HepG2 (cell line): ENCODE data around the gene CFI. TPM values are rescaled to one million over a fixed set of nuclear protein-coding genes. Genes with fewer than 3 reads are reported as not detected.

ENCODE experiments used
- NONO ChIP-seq, 2 experiments: fragments of 450-650 bp in 1 of 2; sonication (generic) in 1 of 2; formaldehyde crosslinking in 1 of 2; IDR thresholded peaks in 1 of 2; conservative IDR thresholded peaks in 1 of 2; 2 replicates each; pipeline versions ENCODE4 v1.6.1 to v1.8.0; 2017 to 2022; ENCODE audit warnings: mild to moderate bottlenecking in 1 of 2, missing genetic modification reagents in 1 of 2, moderate library complexity in 1 of 2
- ZNF121 ChIP-seq: sonication (generic); formaldehyde crosslinking; IDR thresholded peaks from 2 replicates; pipeline ENCODE4 v1.5.0; 2020; ENCODE audit warnings: mild to moderate bottlenecking, missing genetic modification reagents
- ZNF160 ChIP-seq: sonication (generic); formaldehyde crosslinking; IDR thresholded peaks from 2 replicates; pipeline ENCODE4 v1.8.0; 2022; ENCODE audit warnings: mild to moderate bottlenecking, inconsistent platforms, missing genetic modification reagents
- polyA plus RNA-seq, 8 experiments: library from polyadenylated mRNA; depleted of rRNA in 3 of 8; stranded (reverse) in 7 of 8; unstranded in 1 of 8; fragments of >200 nt; fragmentation: Illumina TruSeq in 4 of 8; extraction: Trizol in 4 of 8; gene quantifications; 2 replicates each; pipeline versions ENCODE4 v1.2.1 to v1.2.3, GENCODE V29; 2011 to 2016; ENCODE audit warnings: low read depth in 4 of 8, missing spikeins in 1 of 8, mixed read lengths in 1 of 8; ENCODE audit not compliant: insufficient read depth in 1 of 8
- total RNA-seq, 5 experiments: library from RNA; depleted of rRNA; stranded (reverse); fragments of >200 nt; fragmentation: Illumina TruSeq; extraction: Trizol; gene quantifications; 2 replicates each; pipeline ENCODE4 v1.2.3, GENCODE V29; 2016; ENCODE audit warnings: low read depth in 1 of 5
- TF ChIP-seq, protein P1 (sequence below): sonication (generic); formaldehyde crosslinking; IDR thresholded peaks from 2 replicates; pipeline ENCODE4 v1.4.0; 2020; ENCODE audit warnings: mild to moderate bottlenecking, missing genetic modification reagents, borderline replicate concordance
- TF ChIP-seq, protein P2 (sequence below): sonication (generic); formaldehyde crosslinking; IDR thresholded peaks from 2 replicates; pipeline ENCODE4 v1.5.0; 2020; ENCODE audit warnings: missing genetic modification reagents
- TF ChIP-seq, protein P3 (sequence below): sonication (generic); formaldehyde crosslinking; IDR thresholded peaks from 2 replicates; pipeline ENCODE4 v1.5.0; 2020; ENCODE audit warnings: missing genetic modification reagents

Gene CFI
- total and polyA plus RNA-seq, 2 of the 13 experiments (the other 11 are each of a cell fraction or from before 2014, with no cell fraction given): 284 to 337 TPM

DNA sequence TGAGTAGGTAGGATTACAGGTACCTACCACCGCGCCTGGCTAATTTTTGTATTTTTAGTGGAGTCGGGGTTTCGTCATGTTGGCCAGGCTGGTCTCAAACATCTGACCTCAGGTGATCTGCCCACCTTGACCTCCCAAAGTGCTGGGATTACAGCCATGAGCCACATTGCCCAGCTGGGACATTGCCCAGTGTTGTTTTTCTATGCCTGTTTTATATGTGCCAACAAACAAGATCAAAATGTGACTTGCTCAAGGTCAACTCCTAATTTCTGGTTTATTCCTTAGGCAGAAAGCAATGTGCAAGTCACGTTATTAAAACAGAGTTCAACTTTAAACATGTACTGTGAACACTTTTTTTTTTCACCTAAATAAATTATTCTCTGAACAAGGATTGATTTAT is 48.8 kb upstream of the CFI start (continued):
- TF ChIP-seq, protein P1, sequence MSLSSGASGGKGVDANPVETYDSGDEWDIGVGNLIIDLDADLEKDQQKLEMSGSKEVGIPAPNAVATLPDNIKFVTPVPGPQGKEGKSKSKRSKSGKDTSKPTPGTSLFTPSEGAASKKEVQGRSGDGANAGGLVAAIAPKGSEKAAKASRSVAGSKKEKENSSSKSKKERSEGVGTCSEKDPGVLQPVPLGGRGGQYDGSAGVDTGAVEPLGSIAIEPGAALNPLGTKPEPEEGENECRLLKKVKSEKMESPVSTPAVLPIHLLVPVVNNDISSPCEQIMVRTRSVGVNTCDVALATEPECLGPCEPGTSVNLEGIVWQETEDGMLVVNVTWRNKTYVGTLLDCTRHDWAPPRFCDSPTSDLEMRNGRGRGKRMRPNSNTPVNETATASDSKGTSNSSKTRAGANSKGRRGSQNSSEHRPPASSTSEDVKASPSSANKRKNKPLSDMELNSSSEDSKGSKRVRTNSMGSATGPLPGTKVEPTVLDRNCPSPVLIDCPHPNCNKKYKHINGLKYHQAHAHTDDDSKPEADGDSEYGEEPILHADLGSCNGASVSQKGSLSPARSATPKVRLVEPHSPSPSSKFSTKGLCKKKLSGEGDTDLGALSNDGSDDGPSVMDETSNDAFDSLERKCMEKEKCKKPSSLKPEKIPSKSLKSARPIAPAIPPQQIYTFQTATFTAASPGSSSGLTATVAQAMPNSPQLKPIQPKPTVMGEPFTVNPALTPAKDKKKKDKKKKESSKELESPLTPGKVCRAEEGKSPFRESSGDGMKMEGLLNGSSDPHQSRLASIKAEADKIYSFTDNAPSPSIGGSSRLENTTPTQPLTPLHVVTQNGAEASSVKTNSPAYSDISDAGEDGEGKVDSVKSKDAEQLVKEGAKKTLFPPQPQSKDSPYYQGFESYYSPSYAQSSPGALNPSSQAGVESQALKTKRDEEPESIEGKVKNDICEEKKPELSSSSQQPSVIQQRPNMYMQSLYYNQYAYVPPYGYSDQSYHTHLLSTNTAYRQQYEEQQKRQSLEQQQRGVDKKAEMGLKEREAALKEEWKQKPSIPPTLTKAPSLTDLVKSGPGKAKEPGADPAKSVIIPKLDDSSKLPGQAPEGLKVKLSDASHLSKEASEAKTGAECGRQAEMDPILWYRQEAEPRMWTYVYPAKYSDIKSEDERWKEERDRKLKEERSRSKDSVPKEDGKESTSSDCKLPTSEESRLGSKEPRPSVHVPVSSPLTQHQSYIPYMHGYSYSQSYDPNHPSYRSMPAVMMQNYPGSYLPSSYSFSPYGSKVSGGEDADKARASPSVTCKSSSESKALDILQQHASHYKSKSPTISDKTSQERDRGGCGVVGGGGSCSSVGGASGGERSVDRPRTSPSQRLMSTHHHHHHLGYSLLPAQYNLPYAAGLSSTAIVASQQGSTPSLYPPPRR (CRISPR knock-in tag): no peak
- TF ChIP-seq, protein P2, sequence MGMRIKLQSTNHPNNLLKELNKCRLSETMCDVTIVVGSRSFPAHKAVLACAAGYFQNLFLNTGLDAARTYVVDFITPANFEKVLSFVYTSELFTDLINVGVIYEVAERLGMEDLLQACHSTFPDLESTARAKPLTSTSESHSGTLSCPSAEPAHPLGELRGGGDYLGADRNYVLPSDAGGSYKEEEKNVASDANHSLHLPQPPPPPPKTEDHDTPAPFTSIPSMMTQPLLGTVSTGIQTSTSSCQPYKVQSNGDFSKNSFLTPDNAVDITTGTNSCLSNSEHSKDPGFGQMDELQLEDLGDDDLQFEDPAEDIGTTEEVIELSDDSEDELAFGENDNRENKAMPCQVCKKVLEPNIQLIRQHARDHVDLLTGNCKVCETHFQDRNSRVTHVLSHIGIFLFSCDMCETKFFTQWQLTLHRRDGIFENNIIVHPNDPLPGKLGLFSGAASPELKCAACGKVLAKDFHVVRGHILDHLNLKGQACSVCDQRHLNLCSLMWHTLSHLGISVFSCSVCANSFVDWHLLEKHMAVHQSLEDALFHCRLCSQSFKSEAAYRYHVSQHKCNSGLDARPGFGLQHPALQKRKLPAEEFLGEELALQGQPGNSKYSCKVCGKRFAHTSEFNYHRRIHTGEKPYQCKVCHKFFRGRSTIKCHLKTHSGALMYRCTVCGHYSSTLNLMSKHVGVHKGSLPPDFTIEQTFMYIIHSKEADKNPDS (CRISPR knock-in tag): no peak
- TF ChIP-seq NONO (IDR thresholded peaks at IDR 0.05) (no peak), NONO (CRISPR knock-in tag; conservative IDR thresholded peaks at IDR 0.05) (no peak), ZNF160 (no peak), ZNF121 (CRISPR knock-in tag) (no peak)
- TF ChIP-seq, protein P3, sequence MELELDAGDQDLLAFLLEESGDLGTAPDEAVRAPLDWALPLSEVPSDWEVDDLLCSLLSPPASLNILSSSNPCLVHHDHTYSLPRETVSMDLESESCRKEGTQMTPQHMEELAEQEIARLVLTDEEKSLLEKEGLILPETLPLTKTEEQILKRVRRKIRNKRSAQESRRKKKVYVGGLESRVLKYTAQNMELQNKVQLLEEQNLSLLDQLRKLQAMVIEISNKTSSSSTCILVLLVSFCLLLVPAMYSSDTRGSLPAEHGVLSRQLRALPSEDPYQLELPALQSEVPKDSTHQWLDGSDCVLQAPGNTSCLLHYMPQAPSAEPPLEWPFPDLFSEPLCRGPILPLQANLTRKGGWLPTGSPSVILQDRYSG (CRISPR knock-in tag): no peak
